ENCODE data around the gene PRR3.

PRR3 gene

GRCh38 chr6:30610065-30610464, 53.0 kb downstream of the PRR3 start:
- TF ChIP-seq CTCF (conservative IDR thresholded peaks at IDR 0.05; ENCODE audit: low read depth, low read length), result no peak
- no peak overlapping the region for H3K4me3 ChIP-seq (ENCODE audit: low read length)
- no peak for DNase-seq (ENCODE audit: low read depth)

GRCh38 chr6:30611150-30611855, 54.2 kb downstream of the PRR3 start:
- no peak overlapping the region for H3K4me3 ChIP-seq (ENCODE audit: low read length)
- no peak for DNase-seq (ENCODE audit: low read depth)
- TF ChIP-seq CTCF (conservative IDR thresholded peaks at IDR 0.05; ENCODE audit: low read depth, low read length), result no peak

- no peak for TF ChIP-seq CTCF (conservative IDR thresholded peaks at IDR 0.05; ENCODE audit: low read depth, low read length)
- no peak overlapping the region for H3K4me3 ChIP-seq (ENCODE audit: low read length)
- no peak for DNase-seq (ENCODE audit: low read depth)
Observed at GRCh38 chr6:30611856-30612194, 54.7 kb downstream of the PRR3 start.

GRCh38 chr6:30612213-30612612, 55.1 kb downstream of the PRR3 start:
- no peak for DNase-seq (ENCODE audit: low read depth)
- H3K4me3 ChIP-seq (ENCODE audit: low read length), result no peak overlapping the region
- peak; percentile 46 for TF ChIP-seq CTCF (conservative IDR thresholded peaks at IDR 0.05; ENCODE audit: low read depth, low read length)

GRCh38 chr6:30612687-30613248, 55.7 kb downstream of the PRR3 start:
- peak; percentile 84 for DNase-seq (ENCODE audit: low read depth)
- H3K4me3 ChIP-seq (ENCODE audit: low read length), result no peak overlapping the region
- no peak for TF ChIP-seq CTCF (conservative IDR thresholded peaks at IDR 0.05; ENCODE audit: low read depth, low read length)

All from retinal pigment epithelial cell (primary cell).